OCI-LY3 (cell line): ENCODE measurements around the gene COL4A3.

Experiments used
- H2AFZ ChIP-seq: fragments of 200-600, 300-600 bp; shearing (Covaris generic); 2 replicates; pipeline ENCODE4 v1.6.0; 2014; ENCODE audit warnings: antibody characterized with exemption, low read depth, low read length
- H3K27ac ChIP-seq: fragments of 200-600, 300-600 bp; sonication (generic); 2 replicates; pipeline ENCODE4 v1.5.1; 2014; ENCODE audit warnings: mild to moderate bottlenecking, low read length, moderate library complexity, mixed read lengths
- H3K27me3 ChIP-seq: fragments of 200-600, 300-600 bp; sonication (generic); 2 replicates; pipeline ENCODE4 v1.6.1; 2014; ENCODE audit warnings: low read depth, low read length, mixed read lengths
- H3K36me3 ChIP-seq: fragments of 200-600, 300-600 bp; sonication (generic); replicated peaks from 2 replicates; pipeline ENCODE3; 2014; ENCODE audit warnings: low read depth, low read length, mixed read lengths
- H3K4me1 ChIP-seq: fragments of 300-600, 200-600 bp; sonication (generic); 2 replicates; pipeline ENCODE4 v1.6.1; 2014; ENCODE audit warnings: low read length, mixed read lengths
- H3K4me2 ChIP-seq: fragments of 200-600, 300-600 bp; sonication (generic); 2 replicates; pipeline ENCODE4 v1.6.1; 2014; ENCODE audit warnings: low read length, mixed read lengths
- H3K4me3 ChIP-seq: fragments of 300-600, 200-600 bp; sonication (generic); 2 replicates; pipeline ENCODE4 v1.5.1; 2014; ENCODE audit warnings: antibody characterized with exemption, mild to moderate bottlenecking, low read length, moderate library complexity
- H3K79me2 ChIP-seq: fragments of 300-600, 200-600 bp; shearing (Covaris generic); 2 replicates; pipeline ENCODE4 v1.6.1; 2014; ENCODE audit warnings: mild to moderate bottlenecking, low read length, mixed read lengths
- H3K9ac ChIP-seq: fragments of 300-600, 200-600 bp; shearing (Covaris generic); 2 replicates; pipeline ENCODE4 v1.6.0; 2014; ENCODE audit warnings: mild to moderate bottlenecking, low read length, moderate library complexity
- H3K9me3 ChIP-seq: fragments of 200-600, 300-600 bp; shearing (Covaris generic); 2 replicates; pipeline ENCODE4 v1.6.1; 2014; ENCODE audit warnings: low read length, mixed read lengths; ENCODE audit not compliant: insufficient read depth
- H4K20me1 ChIP-seq: fragments of 200-600, 300-600 bp; sonication (generic); 2 replicates; pipeline ENCODE4 v1.6.1; 2016; ENCODE audit warnings: low read length, mixed read lengths; ENCODE audit not compliant: insufficient read depth
- CTCF ChIP-seq: fragments of 200-600, 300-600 bp; sonication (generic); IDR thresholded peaks from 2 replicates; pipeline ENCODE4 v1.5.1; 2014; ENCODE audit warnings: antibody characterized with exemption, low read length, low read depth
- EZH2phosphoT487 ChIP-seq: fragments of 200-600 bp; shearing (Covaris generic); IDR thresholded peaks from 2 replicates; pipeline ENCODE4 v1.6.1; 2018; ENCODE audit warnings: antibody characterized with exemption, mixed run types, low read depth

Gene COL4A3

GRCh38 chr2:227183657-227184367 lies 19.4 kb downstream of the COL4A3 start:
- no peak overlapping the region for H3K4me3 ChIP-seq
- no peak overlapping the region for H2AFZ ChIP-seq
- no peaks in the 10 kb centered on the region for H3K36me3 ChIP-seq
- H3K79me2 ChIP-seq, result no peaks in the 10 kb centered on the region
- H3K27me3 ChIP-seq, result no peaks in the 10 kb centered on the region
- H3K4me2 ChIP-seq, result no peak overlapping the region
- no peak overlapping the region for H3K9ac ChIP-seq
- no peaks in the 10 kb centered on the region for H4K20me1 ChIP-seq
- H3K4me1 ChIP-seq, result no peaks in the 10 kb centered on the region
- no peak overlapping the region for H3K27ac ChIP-seq
- no peaks in the 10 kb centered on the region for H3K9me3 ChIP-seq
- no peak for TF ChIP-seq EZH2phosphoT487
- TF ChIP-seq CTCF, result no peak

- Histone ChIP-seq H3K4me2 (no peak overlapping the region), H3K36me3 (no peaks in the 10 kb centered on the region), H3K27me3 (no peaks in the 10 kb centered on the region), H3K79me2 (no peaks in the 10 kb centered on the region), H4K20me1 (no peaks in the 10 kb centered on the region), H3K4me3 (no peak overlapping the region), H3K27ac (no peak overlapping the region), H3K9me3 (no peaks in the 10 kb centered on the region), H3K4me1 (no peaks in the 10 kb centered on the region), H3K9ac (no peak overlapping the region), H2AFZ (no peak overlapping the region)
- TF ChIP-seq EZH2phosphoT487, result no peak
- no peak for TF ChIP-seq CTCF
Observed at GRCh38 chr2:227185615-227186232, 21.3 kb downstream of the COL4A3 start.

GRCh38 chr2:227186751-227187150 lies 22.3 kb downstream of the COL4A3 start:
- no peak for TF ChIP-seq EZH2phosphoT487
- TF ChIP-seq CTCF, result no peak
- Histone ChIP-seq H3K27ac (no peak overlapping the region), H3K79me2 (no peaks in the 10 kb centered on the region), H2AFZ (no peak overlapping the region), H3K27me3 (no peaks in the 10 kb centered on the region), H3K9me3 (no peaks in the 10 kb centered on the region), H3K4me3 (no peak overlapping the region), H3K4me2 (no peak overlapping the region), H3K4me1 (no peaks in the 10 kb centered on the region), H4K20me1 (no peaks in the 10 kb centered on the region), H3K36me3 (no peaks in the 10 kb centered on the region), H3K9ac (no peak overlapping the region)

GRCh38 chr2:227188292-227188691 lies 23.9 kb downstream of the COL4A3 start:
- Histone ChIP-seq H3K79me2 (no peaks in the 10 kb centered on the region), H3K4me2 (no peak overlapping the region), H3K4me1 (no peaks in the 10 kb centered on the region), H3K27me3 (no peaks in the 10 kb centered on the region), H3K36me3 (no peaks in the 10 kb centered on the region), H3K27ac (no peak overlapping the region), H3K4me3 (no peak overlapping the region), H3K9ac (no peak overlapping the region), H4K20me1 (no peaks in the 10 kb centered on the region), H3K9me3 (no peaks in the 10 kb centered on the region), H2AFZ (no peak overlapping the region)
- TF ChIP-seq CTCF (no peak), EZH2phosphoT487 (no peak)
